Measurements from ENCODE around the gene C3orf33. TPM values are rescaled to one million over a fixed set of nuclear protein-coding genes. Genes with fewer than 3 reads are reported as not detected.

C3orf33 gene
- total and polyA plus RNA-seq, 2 of the 13 experiments (the other 11 are each of a cell fraction or from before 2014, with no cell fraction given) = 9.2 to 12.6 TPM

DNA sequence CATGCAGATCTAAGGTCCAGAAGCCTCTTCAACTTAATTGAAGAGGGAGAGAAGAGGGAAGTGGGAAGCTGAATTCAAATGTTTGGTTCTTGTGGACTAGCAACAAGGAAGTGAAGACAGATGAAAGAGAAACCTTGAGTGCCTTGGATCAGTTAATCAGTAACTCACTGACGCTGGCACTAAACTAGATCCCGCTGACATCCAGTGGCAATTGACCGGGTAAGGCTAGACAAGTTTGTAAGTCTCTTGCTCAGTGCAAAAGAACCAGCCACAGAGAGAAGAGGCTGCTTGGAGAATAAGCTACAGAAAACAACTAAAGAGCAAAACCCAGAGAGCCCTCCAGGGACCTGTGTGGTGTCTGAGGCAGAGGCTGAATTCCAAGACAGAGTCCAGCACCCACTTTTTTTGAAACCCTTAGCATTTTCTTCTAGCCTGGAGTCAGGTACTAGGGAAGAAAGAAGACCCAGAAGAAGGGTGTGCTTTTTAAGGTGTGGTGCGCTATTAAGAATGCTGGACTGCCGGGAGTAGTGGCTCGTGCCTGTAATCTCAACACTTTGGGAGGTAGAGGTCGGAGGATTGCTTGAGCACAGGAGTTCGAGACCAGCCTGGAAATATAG is 68.1 kb downstream of the C3orf33 start (continued):
- TF ChIP-seq, protein P1, sequence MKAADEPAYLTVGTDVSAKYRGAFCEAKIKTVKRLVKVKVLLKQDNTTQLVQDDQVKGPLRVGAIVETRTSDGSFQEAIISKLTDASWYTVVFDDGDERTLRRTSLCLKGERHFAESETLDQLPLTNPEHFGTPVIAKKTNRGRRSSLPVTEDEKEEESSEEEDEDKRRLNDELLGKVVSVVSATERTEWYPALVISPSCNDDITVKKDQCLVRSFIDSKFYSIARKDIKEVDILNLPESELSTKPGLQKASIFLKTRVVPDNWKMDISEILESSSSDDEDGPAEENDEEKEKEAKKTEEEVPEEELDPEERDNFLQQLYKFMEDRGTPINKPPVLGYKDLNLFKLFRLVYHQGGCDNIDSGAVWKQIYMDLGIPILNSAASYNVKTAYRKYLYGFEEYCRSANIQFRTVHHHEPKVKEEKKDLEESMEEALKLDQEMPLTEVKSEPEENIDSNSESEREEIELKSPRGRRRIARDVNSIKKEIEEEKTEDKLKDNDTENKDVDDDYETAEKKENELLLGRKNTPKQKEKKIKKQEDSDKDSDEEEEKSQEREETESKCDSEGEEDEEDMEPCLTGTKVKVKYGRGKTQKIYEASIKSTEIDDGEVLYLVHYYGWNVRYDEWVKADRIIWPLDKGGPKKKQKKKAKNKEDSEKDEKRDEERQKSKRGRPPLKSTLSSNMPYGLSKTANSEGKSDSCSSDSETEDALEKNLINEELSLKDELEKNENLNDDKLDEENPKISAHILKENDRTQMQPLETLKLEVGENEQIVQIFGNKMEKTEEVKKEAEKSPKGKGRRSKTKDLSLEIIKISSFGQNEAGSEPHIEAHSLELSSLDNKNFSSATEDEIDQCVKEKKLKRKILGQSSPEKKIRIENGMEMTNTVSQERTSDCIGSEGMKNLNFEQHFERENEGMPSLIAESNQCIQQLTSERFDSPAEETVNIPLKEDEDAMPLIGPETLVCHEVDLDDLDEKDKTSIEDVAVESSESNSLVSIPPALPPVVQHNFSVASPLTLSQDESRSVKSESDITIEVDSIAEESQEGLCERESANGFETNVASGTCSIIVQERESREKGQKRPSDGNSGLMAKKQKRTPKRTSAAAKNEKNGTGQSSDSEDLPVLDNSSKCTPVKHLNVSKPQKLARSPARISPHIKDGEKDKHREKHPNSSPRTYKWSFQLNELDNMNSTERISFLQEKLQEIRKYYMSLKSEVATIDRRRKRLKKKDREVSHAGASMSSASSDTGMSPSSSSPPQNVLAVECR (CRISPR knock-in tag; IDR thresholded peaks at IDR 0.05; ENCODE audit: borderline replicate concordance) = 0 out of 2 replicates have a peak, but pooled peaks have one; percentile 55
- TF ChIP-seq ZEB1 (IDR thresholded peaks at IDR 0.05; ENCODE audit: insufficient replicate concordance, low read depth) (no peak), ZNF552 (CRISPR knock-in tag; IDR thresholded peaks at IDR 0.05; ENCODE audit: borderline replicate concordance) (no peak), ZFP36L1 (CRISPR knock-in tag; IDR thresholded peaks at IDR 0.05) (peak; percentile 45; the same call in 1 of the 2 replicates), ATF1 (CRISPR knock-in tag; IDR thresholded peaks at IDR 0.05) (0 out of 2 replicates have a peak, but pooled peaks have one; percentile 20), POLR2A (IDR thresholded peaks at IDR 0.05; ENCODE audit: insufficient read depth in 1 of 2, low read depth in 2 of 2, low read length in 2 of 2) (peak; percentile 43 to 63; a peak in 3 of 4 replicates), ZNF615 (CRISPR knock-in tag; IDR thresholded peaks at IDR 0.05; ENCODE audit: borderline replicate concordance) (no peak), PITX1 (CRISPR knock-in tag; IDR thresholded peaks at IDR 0.05) (peak; percentile 56; the same call in 1 of the 2 replicates), REL (CRISPR knock-in tag; conservative IDR thresholded peaks at IDR 0.05) (no peak), SNAPC2 (CRISPR knock-in tag; IDR thresholded peaks at IDR 0.05) (0 out of 2 replicates have a peak, but pooled peaks have one; percentile 39), ZNF501 (CRISPR knock-in tag; IDR thresholded peaks at IDR 0.05) (0 out of 2 replicates have a peak, but pooled peaks have one; percentile 46), PCBP1 (IDR thresholded peaks at IDR 0.05; ENCODE audit: borderline replicate concordance, low read depth, low read length) (no peak), ELF1 (CRISPR knock-in tag; IDR thresholded peaks at IDR 0.05) (peak; percentile 71), SMYD3 (CRISPR knock-in tag; IDR thresholded peaks at IDR 0.05) (no peak)
- TF ChIP-seq, protein P2, sequence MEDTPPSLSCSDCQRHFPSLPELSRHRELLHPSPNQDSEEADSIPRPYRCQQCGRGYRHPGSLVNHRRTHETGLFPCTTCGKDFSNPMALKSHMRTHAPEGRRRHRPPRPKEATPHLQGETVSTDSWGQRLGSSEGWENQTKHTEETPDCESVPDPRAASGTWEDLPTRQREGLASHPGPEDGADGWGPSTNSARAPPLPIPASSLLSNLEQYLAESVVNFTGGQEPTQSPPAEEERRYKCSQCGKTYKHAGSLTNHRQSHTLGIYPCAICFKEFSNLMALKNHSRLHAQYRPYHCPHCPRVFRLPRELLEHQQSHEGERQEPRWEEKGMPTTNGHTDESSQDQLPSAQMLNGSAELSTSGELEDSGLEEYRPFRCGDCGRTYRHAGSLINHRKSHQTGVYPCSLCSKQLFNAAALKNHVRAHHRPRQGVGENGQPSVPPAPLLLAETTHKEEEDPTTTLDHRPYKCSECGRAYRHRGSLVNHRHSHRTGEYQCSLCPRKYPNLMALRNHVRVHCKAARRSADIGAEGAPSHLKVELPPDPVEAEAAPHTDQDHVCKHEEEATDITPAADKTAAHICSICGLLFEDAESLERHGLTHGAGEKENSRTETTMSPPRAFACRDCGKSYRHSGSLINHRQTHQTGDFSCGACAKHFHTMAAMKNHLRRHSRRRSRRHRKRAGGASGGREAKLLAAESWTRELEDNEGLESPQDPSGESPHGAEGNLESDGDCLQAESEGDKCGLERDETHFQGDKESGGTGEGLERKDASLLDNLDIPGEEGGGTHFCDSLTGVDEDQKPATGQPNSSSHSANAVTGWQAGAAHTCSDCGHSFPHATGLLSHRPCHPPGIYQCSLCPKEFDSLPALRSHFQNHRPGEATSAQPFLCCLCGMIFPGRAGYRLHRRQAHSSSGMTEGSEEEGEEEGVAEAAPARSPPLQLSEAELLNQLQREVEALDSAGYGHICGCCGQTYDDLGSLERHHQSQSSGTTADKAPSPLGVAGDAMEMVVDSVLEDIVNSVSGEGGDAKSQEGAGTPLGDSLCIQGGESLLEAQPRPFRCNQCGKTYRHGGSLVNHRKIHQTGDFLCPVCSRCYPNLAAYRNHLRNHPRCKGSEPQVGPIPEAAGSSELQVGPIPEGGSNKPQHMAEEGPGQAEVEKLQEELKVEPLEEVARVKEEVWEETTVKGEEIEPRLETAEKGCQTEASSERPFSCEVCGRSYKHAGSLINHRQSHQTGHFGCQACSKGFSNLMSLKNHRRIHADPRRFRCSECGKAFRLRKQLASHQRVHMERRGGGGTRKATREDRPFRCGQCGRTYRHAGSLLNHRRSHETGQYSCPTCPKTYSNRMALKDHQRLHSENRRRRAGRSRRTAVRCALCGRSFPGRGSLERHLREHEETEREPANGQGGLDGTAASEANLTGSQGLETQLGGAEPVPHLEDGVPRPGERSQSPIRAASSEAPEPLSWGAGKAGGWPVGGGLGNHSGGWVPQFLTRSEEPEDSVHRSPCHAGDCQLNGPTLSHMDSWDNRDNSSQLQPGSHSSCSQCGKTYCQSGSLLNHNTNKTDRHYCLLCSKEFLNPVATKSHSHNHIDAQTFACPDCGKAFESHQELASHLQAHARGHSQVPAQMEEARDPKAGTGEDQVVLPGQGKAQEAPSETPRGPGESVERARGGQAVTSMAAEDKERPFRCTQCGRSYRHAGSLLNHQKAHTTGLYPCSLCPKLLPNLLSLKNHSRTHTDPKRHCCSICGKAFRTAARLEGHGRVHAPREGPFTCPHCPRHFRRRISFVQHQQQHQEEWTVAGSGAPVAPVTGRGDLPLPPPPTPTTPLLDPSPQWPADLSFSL (CRISPR knock-in tag; IDR thresholded peaks at IDR 0.05) = no peak
- TF ChIP-seq, protein P3, sequence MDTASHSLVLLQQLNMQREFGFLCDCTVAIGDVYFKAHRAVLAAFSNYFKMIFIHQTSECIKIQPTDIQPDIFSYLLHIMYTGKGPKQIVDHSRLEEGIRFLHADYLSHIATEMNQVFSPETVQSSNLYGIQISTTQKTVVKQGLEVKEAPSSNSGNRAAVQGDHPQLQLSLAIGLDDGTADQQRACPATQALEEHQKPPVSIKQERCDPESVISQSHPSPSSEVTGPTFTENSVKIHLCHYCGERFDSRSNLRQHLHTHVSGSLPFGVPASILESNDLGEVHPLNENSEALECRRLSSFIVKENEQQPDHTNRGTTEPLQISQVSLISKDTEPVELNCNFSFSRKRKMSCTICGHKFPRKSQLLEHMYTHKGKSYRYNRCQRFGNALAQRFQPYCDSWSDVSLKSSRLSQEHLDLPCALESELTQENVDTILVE (CRISPR knock-in tag; IDR thresholded peaks at IDR 0.05) = 0 out of 2 replicates have a peak, but pooled peaks have one; percentile 39

Data from HepG2 (cell line).